Stomach (tissue), 4 donors: ENCODE measurements around the gene RABEP2.

ENCODE experiments used
- CTCF ChIP-seq, 7 experiments: fragments of 450-650 bp in 4 of 7; fragments of 200-600 bp in 3 of 7; sonication (generic) in 3 of 7; IDR thresholded peaks; one replicate each; pipeline ENCODE4 v1.5.1; 2016 to 2019; ENCODE audit warnings: antibody characterized with exemption in 7 of 7, control low read depth in 2 of 7, mild to moderate bottlenecking in 1 of 7
- EP300 ChIP-seq: sonication (generic); formaldehyde crosslinking; IDR thresholded peaks from one replicate; pipeline ENCODE4 v1.6.1; 2017; ENCODE audit warnings: antibody characterized with exemption
- POLR2A ChIP-seq, 4 donors: fragments of 450-650 bp; IDR thresholded peaks; one replicate each; pipeline ENCODE4 v1.6.1; 2016; ENCODE audit warnings: antibody characterized with exemption in 4 of 4, control low read depth in 2 of 4, mild to moderate bottlenecking in 1 of 4, moderate library complexity in 1 of 4

- no peak for TF ChIP-seq CTCF (IDR thresholded peaks at IDR 0.05)
- TF ChIP-seq EP300 = no peak
- no peak for TF ChIP-seq POLR2A (IDR thresholded peaks at IDR 0.05)
These were observed 569 bp upstream of the RABEP2 start for GRCh38 chr16:28925386-28926228.
